Anterior cingulate cortex (tissue), 58 donors: Measurements from ENCODE around the gene RGS9.
"Not testable (repeated sequence)": the region's sequence is repeated elsewhere in the genome, so short reads cannot be mapped to it uniquely, and the experiment has no call there.

Experiments used
- DNase-seq, 58 donors: peaks; one replicate each; lab custom pipeline; 2025; lab: John Stamatoyannopoulos, UW

Gene RGS9

DNA sequence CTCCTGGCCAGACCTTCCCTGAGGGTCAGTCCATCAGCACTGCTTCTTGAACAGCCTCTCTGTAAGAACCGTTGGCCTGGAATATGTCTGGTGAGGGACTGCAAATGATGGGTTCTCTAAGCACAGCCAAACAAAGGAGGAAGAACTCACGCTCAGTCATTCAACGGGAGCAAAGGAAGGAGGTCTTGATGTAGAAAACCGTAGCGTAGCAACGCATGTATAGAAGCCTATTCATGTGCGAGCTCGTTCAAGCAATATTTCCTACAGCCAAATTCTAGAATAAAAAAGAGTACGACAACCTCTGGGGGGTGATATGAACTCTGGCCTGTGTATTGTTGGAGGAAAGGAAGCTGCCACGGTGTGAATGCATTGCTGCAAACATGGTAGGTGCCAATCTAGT, 64.2 kb downstream of the RGS9 start:
- DNase-seq, result no peak

GRCh38 chr17:65202844-65203571, 65.8 kb downstream of the RGS9 start:
- DNase-seq, result peak in 4 of 58 donors; percentile 1 to 9 (median 5)

GRCh38 chr17:65204001-65204400, 66.8 kb downstream of the RGS9 start:
- DNase-seq, result no peak

DNA sequence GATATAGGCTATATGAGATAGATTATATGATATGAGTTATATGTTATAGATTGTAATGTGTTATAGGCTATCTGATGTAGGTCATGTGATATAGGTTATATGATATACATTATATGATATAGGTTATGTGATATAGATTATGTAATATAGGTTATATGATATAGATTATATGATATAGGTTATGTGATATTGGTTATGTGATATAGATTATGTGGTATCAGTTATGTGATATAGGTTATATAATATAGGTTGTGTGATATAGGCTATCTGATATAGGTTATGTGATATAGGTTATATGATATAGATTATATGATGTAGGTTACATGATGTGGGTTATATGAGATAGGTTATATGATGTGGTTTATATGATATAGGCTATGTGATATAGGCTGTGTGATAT, 68.5 kb downstream of the RGS9 start:
- no peak for DNase-seq

GRCh38 chr17:65207448-65207847, 70.3 kb downstream of the RGS9 start:
- DNase-seq, result not testable (repeated sequence)

- DNase-seq, result peak in 4 of 58 donors; percentile 3 to 43 (median 18)
Measured at GRCh38 chr17:65208717-65209116, 71.5 kb downstream of the RGS9 start.

GRCh38 chr17:65218261-65218660, 81.1 kb downstream of the RGS9 start:
- no peak for DNase-seq

DNA sequence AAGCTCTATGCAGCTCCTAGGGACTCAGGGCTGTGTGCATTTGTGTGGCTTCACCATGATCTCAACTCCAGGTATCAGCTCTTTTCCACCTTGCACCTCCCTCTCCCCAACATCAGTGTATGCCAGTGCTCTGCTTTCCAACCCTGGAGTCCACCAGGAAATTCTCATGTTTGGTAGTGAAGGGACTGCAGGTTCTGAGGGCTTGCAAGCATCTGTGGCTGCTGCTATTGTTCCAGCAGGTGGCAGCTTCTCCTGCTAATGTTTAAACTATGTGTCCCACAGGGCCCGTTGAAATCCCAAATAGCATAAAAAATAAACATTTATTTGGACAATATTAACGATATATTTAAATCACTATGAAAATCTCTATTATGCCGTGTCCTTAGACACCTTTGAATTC, 82.0 kb downstream of the RGS9 start:
- DNase-seq, result no peak

GRCh38 chr17:65219707-65220106, 82.5 kb downstream of the RGS9 start:
- DNase-seq, result no peak

GRCh38 chr17:65220732-65221131, 83.6 kb downstream of the RGS9 start:
- no peak for DNase-seq

DNA sequence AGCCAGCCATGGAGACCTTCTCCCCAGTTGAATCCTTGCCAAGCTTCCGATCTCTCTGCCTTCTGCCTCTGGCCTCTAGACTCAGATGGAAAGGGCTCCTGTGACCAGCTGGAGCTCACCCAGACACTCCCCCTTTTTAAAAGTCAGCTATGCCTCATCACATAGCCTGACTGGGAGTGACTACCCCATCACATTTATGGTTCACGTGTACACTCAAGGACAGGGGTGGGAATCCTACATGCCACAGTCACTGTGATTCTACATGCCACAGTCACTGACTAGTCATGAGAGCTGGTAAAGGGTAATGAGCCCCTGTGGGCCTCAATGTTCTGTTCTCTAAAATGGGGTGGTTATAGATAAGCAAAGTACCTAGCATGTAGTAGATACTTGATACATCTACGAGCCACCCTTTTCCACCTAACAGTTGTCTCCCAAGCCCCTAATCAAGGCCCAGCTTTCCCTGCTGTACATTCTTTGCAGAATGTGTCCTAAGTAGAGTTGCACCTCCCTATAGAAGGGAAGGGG, 85.1 kb downstream of the RGS9 start:
- DNase-seq, result no peak

DNA sequence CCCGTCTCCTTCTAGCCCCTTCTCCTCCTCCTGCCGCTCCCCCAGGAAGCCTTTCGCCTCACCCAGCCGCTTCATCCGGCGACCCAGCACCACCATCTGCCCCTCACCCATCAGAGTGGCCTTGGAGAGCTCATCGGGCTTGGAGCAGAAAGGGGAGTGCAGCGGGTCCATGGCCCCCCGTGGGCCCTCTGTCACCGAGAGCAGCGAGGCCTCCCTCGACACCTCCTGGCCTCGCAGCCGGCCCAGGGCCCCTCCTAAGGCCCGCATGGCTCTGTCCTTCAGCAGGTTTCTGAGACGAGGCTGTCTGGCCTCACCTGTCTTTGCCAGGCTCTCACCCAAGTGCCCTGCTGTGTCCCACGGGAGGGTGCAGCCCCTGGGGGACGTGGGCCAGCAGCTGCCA, 87.9 kb downstream of the RGS9 start:
- no peak for DNase-seq

DNA sequence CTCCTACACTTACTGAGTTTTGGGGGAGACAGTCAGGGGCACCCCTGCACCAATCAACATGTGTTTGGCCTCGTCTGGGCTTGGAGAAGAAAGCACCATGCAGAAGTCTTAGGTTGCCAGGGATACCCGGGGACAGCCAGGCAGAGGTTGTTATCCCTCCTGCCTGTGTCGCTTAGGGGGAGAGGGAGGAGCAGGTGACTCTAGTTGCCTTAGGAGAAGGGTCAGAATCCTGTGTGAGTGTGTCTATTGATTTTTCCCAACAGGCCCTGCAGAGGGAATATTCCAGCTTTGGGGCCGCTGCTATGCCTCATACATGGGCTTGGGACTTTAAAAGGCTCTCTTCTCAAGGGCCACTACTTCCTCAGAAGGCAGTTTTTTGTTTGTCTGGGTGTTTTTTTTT, 89.1 kb downstream of the RGS9 start:
- DNase-seq, result no peak

GRCh38 chr17:65227637-65228036, 90.5 kb downstream of the RGS9 start:
- no peak for DNase-seq

DNA sequence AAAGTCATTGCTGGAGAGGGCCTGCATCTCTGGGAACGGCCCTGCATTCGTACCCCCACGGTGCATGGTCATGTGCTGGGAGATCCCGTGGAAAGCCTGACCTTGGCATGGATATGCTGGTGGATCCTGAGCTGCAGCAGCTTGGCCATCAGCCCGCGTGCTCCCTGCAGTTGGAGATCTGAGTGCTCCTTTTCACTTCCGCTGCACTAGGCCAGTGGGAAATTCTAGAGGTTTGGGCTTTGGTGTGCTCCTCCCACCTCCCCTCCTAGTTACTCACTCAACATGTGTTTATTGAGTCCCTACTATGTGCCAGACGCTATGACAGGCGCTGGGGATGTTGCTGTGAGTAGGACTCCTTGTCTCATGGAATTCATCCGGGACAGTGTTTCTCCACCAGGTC, 91.1 kb downstream of the RGS9 start:
- DNase-seq, result peak in 2 of 58 donors; percentile 2 to 8

DNA sequence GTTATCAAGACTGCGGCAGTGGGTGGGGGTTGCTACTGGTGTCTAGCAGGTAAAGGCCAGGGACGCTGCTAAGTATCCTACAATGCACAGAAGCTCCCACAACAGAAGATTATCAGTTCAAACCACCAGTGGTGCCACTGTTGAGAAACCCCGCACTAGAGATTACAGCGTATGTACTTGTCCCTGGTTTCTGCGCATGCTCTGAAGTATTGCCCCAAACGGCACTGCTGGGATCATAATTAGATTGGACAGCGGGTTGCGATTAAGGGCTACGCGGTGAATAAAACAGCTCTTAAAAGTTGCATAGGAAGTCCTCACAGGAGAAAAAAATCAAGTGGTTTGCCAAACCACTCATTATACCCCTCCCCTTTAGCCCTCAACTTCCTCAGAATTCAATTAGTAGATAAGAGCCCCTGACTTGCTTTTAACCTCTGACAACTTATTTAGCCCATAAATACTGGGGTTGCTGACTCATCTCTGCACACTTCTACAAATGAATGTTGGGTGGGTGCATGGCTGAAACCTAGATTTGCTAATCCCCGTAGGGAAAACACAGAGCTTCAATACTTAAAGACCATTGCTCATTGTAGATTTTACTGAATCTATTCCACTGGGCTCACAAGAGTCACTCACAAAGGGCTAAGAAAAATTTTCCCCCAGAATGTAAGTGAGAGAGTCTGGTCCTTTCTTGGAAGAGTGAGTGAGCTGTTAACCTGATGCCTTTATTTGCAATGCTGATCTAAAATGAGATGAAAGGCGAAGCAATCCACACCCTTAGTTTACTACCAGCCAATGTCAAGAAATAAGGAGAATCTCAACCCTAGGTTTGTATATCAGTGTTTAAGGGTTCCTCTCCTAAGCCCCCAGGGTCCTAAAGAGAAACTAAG, 91.8 kb downstream of the RGS9 start:
- DNase-seq, result no peak

GRCh38 chr17:65229621-65229995, 92.4 kb downstream of the RGS9 start:
- no peak for DNase-seq

- no peak for DNase-seq
Measured at GRCh38 chr17:65230040-65230439, 92.9 kb downstream of the RGS9 start.

DNA sequence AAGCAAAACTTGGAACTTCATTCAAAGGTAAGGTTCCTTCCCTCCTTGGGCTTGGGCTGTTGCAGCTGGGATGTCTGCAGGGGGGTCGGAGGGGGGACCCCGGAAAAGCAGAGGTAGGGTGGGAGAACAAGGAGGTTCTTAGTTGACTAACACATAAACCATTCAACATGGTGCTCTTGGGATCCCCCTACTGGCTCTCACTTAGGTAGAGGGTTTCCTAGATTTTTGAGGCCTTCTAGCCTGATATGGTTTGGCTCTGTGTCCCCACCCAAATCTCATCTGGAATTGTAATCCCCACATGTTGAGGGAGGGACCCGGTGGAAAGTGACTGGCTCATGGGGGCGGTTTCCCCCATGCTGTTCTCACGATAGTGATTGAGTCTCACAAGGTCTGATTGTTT, 93.9 kb downstream of the RGS9 start:
- no peak for DNase-seq

GRCh38 chr17:65231662-65232335, 94.6 kb downstream of the RGS9 start:
- peak in 41 of 58 donors; percentile 2 to 66 (median 22) for DNase-seq

- DNase-seq, result no peak
Measured at GRCh38 chr17:65235284-65235683, 98.1 kb downstream of the RGS9 start.
